Left forelimb (tissue), 1 donor: ENCODE data around the gene ERFE.

ENCODE experiments used
- DNase-seq: peaks from one replicate; pipeline ENCODE4 v3.0.0-alpha.2; 2018; ENCODE audit warnings: low spot score

Gene ERFE

GRCh38 chr2:238139196-238140039 is 19.4 kb upstream of the ERFE start:
- DNase-seq: no peak

- DNase-seq: no peak
These were observed 18.7 kb upstream of the ERFE start for GRCh38 chr2:238140040-238140439.

GRCh38 chr2:238140721-238141540 is 17.8 kb upstream of the ERFE start:
- DNase-seq: no peak

DNA sequence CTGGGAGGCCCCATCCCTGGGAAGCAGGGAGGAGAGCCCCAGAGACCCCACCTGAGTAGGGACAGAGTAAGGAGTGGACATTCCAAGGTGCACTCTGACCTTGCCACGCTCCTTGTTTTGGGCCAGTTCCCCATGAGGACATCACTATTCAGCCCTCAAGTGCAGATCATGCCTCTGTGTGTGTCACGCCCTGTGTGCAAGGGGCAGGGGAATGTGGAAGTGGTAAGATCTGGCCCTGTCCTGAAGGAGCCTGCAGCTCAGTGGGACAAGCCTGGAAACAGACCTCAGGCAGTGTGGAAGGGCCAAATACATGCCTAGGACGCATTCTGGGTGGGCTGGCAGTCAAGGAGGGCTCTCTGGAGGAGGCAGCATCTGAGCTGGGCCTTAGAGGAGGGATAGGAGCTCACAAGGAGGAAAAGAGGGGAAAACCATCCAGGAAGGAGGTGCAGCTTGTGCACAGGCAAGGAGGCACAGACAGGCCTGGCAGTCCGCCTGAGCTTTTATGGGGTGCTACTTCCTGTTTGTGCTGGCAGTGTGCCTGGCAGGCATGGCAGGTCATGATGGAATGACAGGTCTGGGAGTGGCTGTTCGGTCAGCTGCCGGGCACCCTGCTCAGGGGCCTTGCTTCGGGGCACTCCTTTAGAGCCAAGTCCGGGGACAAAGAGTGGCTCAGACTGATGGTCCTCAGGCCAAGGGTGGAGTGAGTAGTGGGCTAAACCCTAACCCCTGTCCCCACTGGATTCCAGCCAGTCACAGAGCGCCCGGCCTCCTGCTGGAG is 17.0 kb upstream of the ERFE start:
- no peak for DNase-seq

DNA sequence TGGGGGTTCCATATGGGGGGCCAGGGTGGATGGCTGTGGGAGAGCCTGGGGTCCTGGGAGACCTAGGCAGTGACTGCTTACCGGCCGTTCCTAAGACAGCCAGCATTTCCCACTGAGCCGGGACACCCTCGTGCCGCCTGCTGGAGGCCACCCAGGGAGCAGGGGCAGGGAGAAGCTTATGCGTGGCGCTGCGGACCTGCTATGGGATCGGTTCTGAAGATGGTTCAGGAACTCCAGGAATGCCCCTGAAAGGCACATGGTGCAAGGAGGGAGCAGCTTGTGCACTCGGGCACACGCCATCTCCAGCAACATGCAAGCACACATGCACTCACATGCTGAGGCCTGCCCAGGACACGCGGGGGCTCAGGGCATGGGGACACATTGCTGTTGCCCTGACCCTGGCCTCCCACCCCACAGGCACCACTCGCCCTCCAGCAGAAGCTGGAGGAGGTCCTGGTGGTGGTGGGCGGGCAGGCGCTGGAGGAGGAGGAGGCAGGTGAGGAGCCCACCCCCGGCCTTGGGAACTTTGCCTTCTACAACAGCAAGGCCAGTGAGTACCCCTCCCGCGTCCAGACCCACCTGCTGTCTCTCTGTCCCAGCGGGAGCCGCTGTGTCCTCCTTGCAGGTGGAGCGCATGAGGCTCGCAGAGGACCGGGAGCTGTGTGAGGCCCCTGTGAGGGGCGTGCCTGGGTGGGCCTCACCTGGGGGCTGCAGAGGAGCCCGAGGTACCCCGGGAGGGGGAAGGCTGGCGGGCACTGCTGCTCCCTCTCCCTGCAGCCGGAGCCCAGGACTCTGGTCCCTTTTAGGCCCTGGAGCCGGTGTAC is 16.2 kb upstream of the ERFE start:
- DNase-seq: no peak

DNA sequence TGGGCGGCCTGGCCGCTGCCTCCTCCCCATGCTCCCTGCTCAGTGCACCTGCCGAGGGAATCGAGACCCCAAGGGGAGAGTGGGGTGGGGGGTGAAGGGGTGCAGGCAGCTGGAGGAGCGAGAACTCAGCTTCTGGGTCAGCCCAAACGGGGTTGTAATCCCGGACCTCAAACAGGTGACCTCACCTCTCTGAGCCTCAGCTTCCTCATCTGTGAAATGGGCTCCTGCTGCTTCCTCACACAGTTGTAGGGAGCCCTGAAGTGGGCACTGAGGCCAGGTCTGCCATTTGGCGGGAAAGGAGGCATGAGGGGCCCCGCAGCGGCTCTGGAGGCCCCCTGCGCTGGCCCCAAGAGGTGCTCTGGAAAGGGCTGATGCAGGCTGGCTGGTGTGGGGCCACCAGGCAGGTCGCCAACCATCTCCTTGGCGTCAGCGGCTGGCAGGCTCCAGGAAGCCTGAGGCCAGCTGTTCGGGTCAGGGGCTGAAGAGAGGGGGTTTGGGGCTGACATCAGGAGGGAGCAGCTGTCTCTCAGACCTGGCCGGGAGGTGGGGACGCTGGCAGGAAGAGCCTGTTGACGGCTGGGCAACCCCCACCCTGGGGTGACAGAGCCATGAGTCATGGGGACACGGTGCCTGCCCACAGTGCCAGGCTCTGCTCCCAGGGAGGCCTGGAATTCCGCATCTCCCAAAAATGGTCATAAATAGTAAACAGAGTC is 15.4 kb upstream of the ERFE start:
- peak; percentile 76 for DNase-seq

- DNase-seq: no peak
These were observed 14.5 kb upstream of the ERFE start for GRCh38 chr2:238144262-238144661.

DNA sequence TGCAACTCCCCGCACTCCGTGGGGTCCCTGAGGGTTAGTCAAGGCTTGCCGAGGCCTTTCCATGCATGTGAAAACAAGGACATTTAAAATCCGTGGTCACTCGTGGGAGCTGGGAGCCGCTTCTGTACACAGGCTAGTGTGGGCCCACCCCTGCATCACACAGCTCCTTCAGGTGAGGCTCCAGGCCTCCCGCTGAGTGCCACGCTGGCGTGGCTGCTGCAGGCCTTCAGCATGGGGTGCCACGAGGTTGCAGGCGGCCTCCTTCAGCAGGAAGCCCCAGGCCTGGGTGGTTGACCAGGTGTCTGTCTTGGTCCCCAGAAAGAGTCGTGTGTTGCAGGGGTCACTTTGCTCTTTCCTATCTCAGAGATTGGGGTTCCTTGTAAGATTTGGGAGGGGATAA is 13.7 kb upstream of the ERFE start:
- DNase-seq: no peak

DNA sequence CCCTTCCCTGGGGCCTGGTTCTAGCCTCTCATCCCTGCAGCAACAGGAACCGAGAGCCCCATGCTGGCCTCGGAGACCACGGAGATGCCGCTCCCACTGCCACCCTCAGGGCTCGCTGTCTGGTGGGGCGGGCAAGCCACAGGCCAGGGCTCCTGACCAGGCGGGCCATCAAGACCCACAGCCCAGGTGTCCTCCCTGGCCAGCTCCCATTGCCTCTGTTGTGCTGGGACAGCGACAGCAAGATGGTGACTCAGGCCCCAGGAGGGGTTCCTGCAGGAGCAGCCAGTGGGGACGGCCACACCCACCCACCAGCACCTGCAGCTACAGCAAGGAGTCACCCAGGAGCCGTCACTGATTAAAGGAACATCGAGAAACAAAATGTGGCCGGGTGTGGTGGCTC is 12.9 kb upstream of the ERFE start:
- DNase-seq: no peak

DNA sequence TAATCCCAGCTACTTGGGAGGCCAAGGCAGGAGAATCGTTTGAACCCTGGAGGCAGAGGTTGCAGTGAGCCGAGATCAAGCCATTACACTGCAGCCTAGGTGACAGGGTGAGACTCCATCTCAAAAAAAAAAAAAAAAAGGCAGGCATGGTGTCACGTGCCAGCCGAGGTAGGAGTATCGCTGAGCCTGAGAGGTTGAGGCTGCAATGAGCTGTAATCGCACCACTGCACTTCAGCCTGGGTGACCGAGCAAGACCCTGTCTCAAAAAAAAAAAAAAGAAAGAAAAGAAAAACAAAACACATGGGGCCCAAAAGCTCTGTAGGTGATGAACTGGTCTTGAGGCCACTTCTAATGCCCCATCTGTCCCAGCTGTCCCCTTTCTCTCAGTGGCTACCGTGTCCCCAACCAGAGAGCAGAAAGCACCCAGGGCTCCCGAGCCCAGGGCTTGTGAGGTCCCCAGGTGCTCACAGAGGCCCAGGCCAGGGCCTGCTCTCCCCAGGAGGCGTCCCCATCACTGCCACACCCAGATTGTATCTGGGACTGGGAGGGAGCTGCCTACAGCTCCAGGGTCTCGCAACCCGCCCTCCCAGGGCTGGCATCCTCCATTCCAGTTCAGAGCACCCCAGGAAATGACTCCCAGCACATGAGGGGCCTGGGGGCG is 11.8 kb upstream of the ERFE start:
- DNase-seq: no peak

- no peak for DNase-seq
These were observed 9.8 kb upstream of the ERFE start for GRCh38 chr2:238148981-238149380.

GRCh38 chr2:238149841-238150572 is 8.8 kb upstream of the ERFE start:
- DNase-seq: peak; percentile 82

- DNase-seq: no peak
These were observed 8.1 kb upstream of the ERFE start for GRCh38 chr2:238150686-238151085.

DNA sequence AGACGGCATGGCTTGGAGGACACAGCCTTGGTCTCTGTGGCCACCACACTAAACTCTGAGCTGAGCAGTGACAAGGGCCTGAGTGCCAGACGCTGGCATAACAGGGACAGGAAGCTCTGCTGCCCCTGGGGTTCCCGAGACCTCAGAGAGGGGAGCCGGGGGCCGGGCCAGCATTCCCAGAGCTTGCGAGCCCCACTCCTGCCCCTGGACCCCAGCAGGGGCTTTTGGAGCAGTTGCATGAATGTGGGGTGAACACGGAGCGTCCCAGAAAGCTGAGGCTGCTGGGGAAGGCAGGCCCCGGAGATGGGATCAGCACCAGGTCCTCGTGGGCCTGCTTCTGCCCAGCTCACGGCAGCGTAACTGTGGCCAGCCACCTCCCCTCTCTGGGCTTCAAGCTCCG is 7.6 kb upstream of the ERFE start:
- no peak for DNase-seq

DNA sequence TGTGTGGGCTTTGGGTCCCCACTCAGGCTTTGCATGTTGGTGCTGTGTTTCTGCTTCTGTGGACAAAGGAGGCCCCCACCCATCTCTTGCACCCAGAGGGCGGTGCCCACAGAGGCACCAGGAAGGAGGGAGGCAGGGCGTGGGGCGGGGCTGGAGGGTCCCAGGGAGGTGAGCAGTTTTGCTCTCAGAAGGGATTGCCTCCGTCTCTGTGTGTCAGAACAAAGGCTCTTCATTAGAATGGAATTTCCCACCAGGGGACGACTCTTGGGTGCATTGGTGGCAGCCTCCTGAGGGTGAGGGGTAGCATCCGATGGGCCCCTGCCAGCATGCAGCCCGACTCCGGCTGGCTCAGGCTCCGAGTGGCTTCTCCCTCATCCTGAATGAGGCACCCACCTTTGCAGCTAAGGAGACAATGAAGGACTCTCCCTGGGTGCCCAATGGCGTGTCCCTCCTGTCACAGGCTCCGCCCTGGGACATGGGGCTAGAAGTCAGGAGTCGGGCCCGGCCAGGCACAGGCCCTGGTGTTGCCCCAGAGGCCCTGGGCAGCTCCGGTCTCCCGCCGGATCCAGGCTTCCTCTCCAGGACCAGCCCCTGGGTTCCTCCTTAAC is 7.0 kb upstream of the ERFE start:
- no peak for DNase-seq

DNA sequence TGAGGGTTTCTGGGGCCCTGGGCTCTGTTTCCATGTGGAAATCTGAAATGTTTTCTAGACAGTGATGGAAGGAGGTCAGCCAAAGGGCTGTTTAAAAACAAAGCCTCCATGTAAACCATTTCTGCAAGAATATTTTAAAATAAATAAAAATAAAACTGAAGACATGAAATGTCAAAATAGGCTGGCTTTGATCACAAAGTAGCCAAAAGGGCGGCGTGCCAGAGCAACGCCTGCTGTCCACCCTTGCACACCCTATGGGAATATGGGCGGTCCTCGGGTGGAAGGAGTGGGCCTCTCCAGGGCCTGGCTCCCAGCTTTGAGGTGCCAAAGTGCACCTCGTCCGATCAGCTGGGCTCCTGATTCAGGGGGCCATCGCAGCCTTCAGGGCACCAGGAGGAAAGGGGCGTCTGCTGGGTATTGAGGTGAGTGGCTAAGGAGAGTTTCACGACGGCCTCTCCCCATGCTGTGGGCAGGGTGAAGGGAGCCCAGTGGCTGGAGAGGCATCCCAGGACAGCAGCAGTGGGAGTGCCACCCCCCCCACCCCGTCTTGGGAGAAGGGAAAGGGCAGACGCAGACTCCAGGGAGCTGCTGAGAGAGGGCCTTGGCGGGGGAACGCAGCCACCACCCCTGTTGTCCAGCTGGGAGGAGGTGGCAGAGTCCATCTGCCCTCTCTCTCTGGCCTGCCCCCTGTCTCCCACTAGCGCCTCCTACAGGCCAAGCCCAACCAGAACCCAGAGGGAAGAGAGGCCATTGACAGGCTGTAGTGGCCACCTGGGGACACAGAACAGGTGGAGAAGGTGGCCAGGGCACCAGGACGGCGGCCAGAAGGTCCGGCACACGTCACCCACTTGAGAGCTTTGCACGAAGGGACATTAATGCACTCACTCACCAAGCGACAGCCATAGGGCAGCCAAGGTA is 5.7 kb upstream of the ERFE start:
- no peak for DNase-seq

DNA sequence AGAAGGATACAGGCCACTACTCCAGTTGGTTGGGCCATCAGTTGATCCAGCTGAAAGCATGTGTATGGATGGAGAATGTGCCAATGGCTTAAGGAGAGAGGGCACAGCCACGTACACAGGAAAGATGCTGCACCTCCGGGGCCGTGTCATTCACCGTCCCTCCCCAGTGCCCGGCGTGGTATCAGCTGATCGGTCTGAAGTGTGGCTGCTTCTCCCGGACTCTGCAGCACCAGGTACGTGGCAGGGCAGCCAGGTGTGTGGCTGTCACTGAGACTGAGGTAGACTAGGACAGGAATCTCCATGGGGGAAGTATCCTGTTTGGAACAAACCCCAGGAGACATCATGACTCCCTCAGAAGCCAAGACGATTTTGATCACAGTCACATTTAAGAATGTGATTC is 4.2 kb upstream of the ERFE start:
- no peak for DNase-seq

DNA sequence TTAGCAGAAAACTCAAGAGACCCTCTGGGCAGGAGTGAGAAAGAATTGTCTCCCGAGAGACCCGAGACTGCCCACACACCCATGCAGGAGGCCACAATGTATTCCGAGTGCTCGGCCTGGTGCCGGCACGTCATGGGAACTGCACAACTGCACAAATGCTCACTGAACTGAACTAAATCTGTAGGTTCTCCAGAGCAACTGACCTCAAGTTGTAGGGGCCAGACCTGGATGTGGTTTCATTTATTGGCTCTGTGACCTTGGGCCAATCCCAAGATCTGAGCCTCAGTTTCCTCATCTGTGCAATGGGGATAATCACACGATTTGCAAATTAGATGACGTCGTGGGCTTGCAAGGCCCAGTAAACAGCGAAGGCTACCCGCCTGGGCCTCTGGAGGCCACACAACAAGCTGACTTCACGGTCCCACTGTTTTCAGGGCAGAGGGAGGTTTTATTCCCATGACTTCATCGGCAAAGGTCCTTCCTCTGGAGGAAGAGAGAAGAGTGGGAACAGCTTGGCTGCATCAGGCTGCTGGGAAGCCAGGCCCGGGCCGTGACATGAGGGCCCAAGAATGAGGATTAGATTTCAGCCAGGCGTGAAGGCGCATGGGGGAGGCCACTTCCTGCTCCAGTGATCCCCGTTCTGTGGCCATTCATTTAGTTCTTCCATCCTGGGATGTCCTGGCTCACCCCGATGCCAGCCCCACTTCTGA is 3.6 kb upstream of the ERFE start:
- DNase-seq: no peak
